HG02763 (cell line): ENCODE results near the gene IL17REL.

Experiments used
- ATAC-seq: cut with Tn5 transposase; IDR thresholded peaks from one replicate; pipeline ENCODE4 v1.9.1; 2021; ENCODE audit warnings: mild to moderate bottlenecking, moderate library complexity; ENCODE audit not compliant: unreplicated experiment

IL17REL gene

GRCh38 chr22:50008151-50009040 is 4.2 kb downstream of the IL17REL start:
- no peak for ATAC-seq

- no peak for ATAC-seq
Measured at GRCh38 chr22:50007057-50007511, 5.5 kb downstream of the IL17REL start.

GRCh38 chr22:50004918-50005317 is 7.6 kb downstream of the IL17REL start:
- ATAC-seq: no peak

GRCh38 chr22:50002791-50003190 is 9.8 kb downstream of the IL17REL start:
- no peak for ATAC-seq

- ATAC-seq: no peak
Measured at GRCh38 chr22:50001388-50002231, 11.0 kb downstream of the IL17REL start.

- no peak for ATAC-seq
Measured at GRCh38 chr22:50000587-50001387, 11.8 kb downstream of the IL17REL start.

GRCh38 chr22:49999946-50000586 is 12.5 kb downstream of the IL17REL start:
- ATAC-seq: no peak

- no peak for ATAC-seq
Measured at GRCh38 chr22:49999063-49999945, 13.3 kb downstream of the IL17REL start.

GRCh38 chr22:49998718-49999062 is 13.9 kb downstream of the IL17REL start:
- no peak for ATAC-seq

- no peak for ATAC-seq
Measured at GRCh38 chr22:49997932-49998717, 14.4 kb downstream of the IL17REL start.

- ATAC-seq: no peak
Measured at GRCh38 chr22:49997251-49997599, 15.3 kb downstream of the IL17REL start.

- no peak for ATAC-seq
Measured at GRCh38 chr22:49996518-49997250, 15.9 kb downstream of the IL17REL start.

GRCh38 chr22:49996119-49996517 is 16.4 kb downstream of the IL17REL start:
- no peak for ATAC-seq

- ATAC-seq: no peak
Measured at GRCh38 chr22:49995361-49996118, 17.0 kb downstream of the IL17REL start.

GRCh38 chr22:49995041-49995360 is 17.6 kb downstream of the IL17REL start:
- ATAC-seq: no peak

GRCh38 chr22:49994361-49995040 is 18.1 kb downstream of the IL17REL start:
- no peak for ATAC-seq
